ENCODE measurements around the gene TMEM150A. TPM values are rescaled to one million over a fixed set of nuclear protein-coding genes. Genes with fewer than 3 reads are reported as not detected.

TMEM150A gene
- total RNA-seq, 2 donors from 2014 or later = 23.1 to 24.4 TPM

GRCh38 chr2:85644909-85645308 is 42.4 kb upstream of the TMEM150A start:
- TF ChIP-seq CTCF (IDR thresholded peaks at IDR 0.05) (no peak), POLR2A (IDR thresholded peaks at IDR 0.05) (no peak)
- Histone ChIP-seq H3K9me3 (no peaks in the 10 kb centered on the region), H3K27ac (no peak overlapping the region), H3K4me3 (no peak overlapping the region), H3K27me3 (no peaks in the 10 kb centered on the region), H3K36me3 (replicated peaks in 1 of 2; ENCODE audit: insufficient read depth in 1 of 2, low read depth in 2 of 2) (peaks cover 19 to 71% of the 10 kb centered on the region in 2 donors), H3K4me1 (no peaks in the 10 kb centered on the region)
- DNase-seq = no peak
- WGBS, 2 donors = 91 to 95% methylated on average over 8 of the region's 8 CpGs
- intact Hi-C loops (cut with DNase I) = no loop called here
- no peak for ATAC-seq

GRCh38 chr2:85642725-85643124 is 40.2 kb upstream of the TMEM150A start:
- WGBS, 2 donors = 66 to 69% methylated on average over 3 of the region's 3 CpGs
- H3K27ac ChIP-seq = no peak overlapping the region
- no peak for TF ChIP-seq POLR2A (IDR thresholded peaks at IDR 0.05)
- no peak for TF ChIP-seq CTCF (IDR thresholded peaks at IDR 0.05)
- H3K36me3 ChIP-seq (replicated peaks in 1 of 2; ENCODE audit: insufficient read depth in 1 of 2, low read depth in 2 of 2) = peaks cover 4 to 64% of the 10 kb centered on the region in 2 donors
- H3K9me3 ChIP-seq = no peaks in the 10 kb centered on the region
- ATAC-seq (no peak), DNase-seq (no peak)
- intact Hi-C loops (cut with DNase I) = no loop called here
- H3K4me1 ChIP-seq = no peaks in the 10 kb centered on the region
- no peak overlapping the region for H3K4me3 ChIP-seq
- no peaks in the 10 kb centered on the region for H3K27me3 ChIP-seq

GRCh38 chr2:85635636-85636035 is 33.1 kb upstream of the TMEM150A start:
- WGBS, 2 donors = 45 to 47% methylated on average over 4 of the region's 4 CpGs
- H3K27ac ChIP-seq = no peak overlapping the region
- H3K9me3 ChIP-seq = no peaks in the 10 kb centered on the region
- no peak for TF ChIP-seq CTCF (IDR thresholded peaks at IDR 0.05)
- TF ChIP-seq POLR2A (IDR thresholded peaks at IDR 0.05) = no peak
- no peak for DNase-seq
- intact Hi-C loops (cut with DNase I) = no loop called here
- H3K4me1 ChIP-seq = no peaks in the 10 kb centered on the region
- no peaks in the 10 kb centered on the region for H3K27me3 ChIP-seq
- peaks cover 9 to 48% of the 10 kb centered on the region in 2 donors for H3K36me3 ChIP-seq (replicated peaks in 1 of 2; ENCODE audit: insufficient read depth in 1 of 2, low read depth in 2 of 2)
- no peak for ATAC-seq
- no peak overlapping the region for H3K4me3 ChIP-seq

- DNase-seq = no peak
- 82 to 92% methylated on average over 8 of the region's 8 CpGs for WGBS, 2 donors
These were observed 32.5 kb upstream of the TMEM150A start for GRCh38 chr2:85635011-85635410.

More at GRCh38 chr2:85635011-85635410, 32.5 kb upstream of the TMEM150A start:
- Histone ChIP-seq H3K4me1 (no peaks in the 10 kb centered on the region), H3K27me3 (no peaks in the 10 kb centered on the region), H3K4me3 (no peak overlapping the region), H3K9me3 (no peaks in the 10 kb centered on the region), H3K27ac (no peak overlapping the region), H3K36me3 (replicated peaks in 1 of 2; ENCODE audit: insufficient read depth in 1 of 2, low read depth in 2 of 2) (peaks cover 9 to 48% of the 10 kb centered on the region in 2 donors)
- no peak for ATAC-seq
- intact Hi-C loops (cut with DNase I) = no loop called here
- TF ChIP-seq CTCF (IDR thresholded peaks at IDR 0.05) = no peak
- TF ChIP-seq POLR2A (IDR thresholded peaks at IDR 0.05) = no peak

Data from body of pancreas (tissue), 4 donors.